Forelimb muscle (tissue), 1 donor: Measurements from ENCODE around the gene ITGAL. TPM values are rescaled to one million over a fixed set of nuclear protein-coding genes. Genes with fewer than 3 reads are reported as not detected.
"Not testable (repeated sequence)": the region's sequence is repeated elsewhere in the genome, so short reads cannot be mapped to it uniquely, and the experiment has no call there.

ENCODE experiments used
- DNase-seq: peaks from one replicate; pipeline ENCODE4 v3.0.0-alpha.2; 2013; ENCODE audit warnings: low read depth
- polyA plus RNA-seq: library from polyadenylated mRNA; unstranded; fragments of 120-200 nt; gene quantifications from one replicate; pipeline ENCODE4 v1.2.1, GENCODE V29; 2013; ENCODE audit not compliant: insufficient read length

Gene ITGAL
- polyA plus RNA-seq: 2.5 TPM

DNA sequence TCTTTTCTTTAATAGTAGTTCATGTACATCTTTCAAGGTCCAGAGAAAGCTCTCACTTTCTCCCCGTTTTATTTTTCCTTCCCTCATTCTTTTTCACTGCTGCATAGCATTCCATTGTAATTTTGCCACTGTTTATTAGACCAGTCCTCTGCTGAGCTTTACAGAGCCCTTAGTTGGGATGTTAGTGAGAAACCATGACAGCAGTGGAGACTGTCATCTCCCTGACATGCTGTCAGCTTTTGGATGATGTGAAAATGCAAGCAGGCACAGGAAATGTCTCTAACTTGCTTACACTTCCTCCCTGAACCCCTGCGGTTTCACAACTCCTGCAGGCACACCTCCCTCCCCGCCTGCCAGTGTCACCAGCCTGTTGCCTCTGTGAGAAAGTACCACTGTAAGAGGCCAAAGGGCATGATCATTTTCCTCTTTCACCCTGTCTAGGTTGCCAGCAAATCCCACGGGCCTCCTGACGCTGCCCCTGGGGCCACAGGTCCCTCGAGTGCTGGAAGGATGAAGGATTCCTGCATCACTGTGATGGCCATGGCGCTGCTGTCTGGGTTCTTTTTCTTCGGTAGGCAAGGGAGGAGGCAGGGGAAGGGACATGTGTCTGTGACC, at the start of gene ITGAL:
TSS of gene ITGAL (plus strand) at position 415 of the 615 bp plus-strand sequence. CDS start at position 511, 96 bp downstream.
- DNase-seq: peak; percentile 22

DNA sequence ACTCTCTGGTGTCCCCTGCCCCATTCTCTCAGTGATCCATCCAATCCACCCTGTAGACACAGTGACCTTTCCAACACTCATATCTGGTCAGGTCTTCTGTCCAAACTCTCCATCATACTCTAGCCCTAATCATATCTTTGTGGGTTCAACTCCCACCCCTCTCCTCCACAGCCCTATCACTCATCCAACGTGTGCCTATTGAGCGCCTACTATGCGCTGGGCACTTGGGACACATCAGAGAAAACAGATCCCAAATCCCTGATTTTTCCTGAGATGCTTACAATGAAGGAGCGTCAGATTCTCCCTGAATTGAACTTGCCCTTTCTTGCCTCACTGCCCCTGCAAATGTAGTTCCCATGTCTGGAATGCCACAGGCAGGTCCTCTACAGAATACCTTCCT, 44.5 kb upstream of the ITGAL start:
- no peak for DNase-seq

DNA sequence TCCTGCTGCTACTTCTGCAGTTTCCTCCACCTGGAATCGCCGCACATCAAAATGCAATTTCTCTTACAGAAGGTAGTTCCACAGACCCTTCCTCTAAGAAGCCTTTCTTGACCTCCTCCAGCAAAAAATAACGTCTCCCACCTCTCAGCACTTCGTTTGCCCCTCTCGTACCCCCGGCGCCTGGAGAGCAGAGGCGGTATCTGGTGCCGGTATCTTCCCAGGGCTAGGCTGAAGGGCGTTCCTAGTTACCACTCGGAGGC, 43.2 kb upstream of the ITGAL start:
- no peak for DNase-seq

- DNase-seq: peak; percentile 98
Measured at GRCh38 chr16:30429678-30430427, 42.7 kb upstream of the ITGAL start, which contains the start of gene DCTPP1. Gene DCTPP1, minus strand, starts transcription at chr16:30430030. Its CDS starts 50 bp downstream, at chr16:30429980.

- no peak for DNase-seq
Measured at GRCh38 chr16:30430428-30430970, 42.0 kb upstream of the ITGAL start.

GRCh38 chr16:30434852-30435251, 37.7 kb upstream of the ITGAL start:
- no peak for DNase-seq

DNA sequence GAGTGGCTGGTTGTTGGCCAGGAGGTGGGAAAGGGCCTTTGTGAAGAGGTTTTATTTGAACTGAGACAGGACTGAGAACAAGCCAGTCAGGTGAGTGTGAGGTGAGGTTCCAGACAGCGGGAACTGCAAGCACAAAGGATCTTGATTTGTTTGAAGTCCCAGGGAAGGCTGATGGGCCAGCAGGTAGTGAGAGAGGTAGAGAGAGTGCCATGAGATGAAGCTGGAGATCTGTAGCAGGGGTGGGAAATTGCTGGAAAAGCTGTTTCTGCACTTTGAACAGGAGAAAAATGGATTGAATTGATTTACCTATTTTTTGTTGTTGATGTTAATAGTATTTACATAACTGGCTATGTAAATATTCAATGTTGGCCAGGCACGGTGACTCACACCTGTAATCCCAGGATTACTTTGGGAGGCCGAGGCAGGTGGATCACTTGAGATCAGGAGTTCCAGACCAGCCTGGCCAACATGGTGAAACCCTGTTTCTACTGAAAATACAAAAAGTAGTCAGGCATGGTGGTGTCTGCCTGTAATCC, 35.0 kb upstream of the ITGAL start:
- DNase-seq: no peak

GRCh38 chr16:30438835-30439234, 33.7 kb upstream of the ITGAL start:
- no peak for DNase-seq

DNA sequence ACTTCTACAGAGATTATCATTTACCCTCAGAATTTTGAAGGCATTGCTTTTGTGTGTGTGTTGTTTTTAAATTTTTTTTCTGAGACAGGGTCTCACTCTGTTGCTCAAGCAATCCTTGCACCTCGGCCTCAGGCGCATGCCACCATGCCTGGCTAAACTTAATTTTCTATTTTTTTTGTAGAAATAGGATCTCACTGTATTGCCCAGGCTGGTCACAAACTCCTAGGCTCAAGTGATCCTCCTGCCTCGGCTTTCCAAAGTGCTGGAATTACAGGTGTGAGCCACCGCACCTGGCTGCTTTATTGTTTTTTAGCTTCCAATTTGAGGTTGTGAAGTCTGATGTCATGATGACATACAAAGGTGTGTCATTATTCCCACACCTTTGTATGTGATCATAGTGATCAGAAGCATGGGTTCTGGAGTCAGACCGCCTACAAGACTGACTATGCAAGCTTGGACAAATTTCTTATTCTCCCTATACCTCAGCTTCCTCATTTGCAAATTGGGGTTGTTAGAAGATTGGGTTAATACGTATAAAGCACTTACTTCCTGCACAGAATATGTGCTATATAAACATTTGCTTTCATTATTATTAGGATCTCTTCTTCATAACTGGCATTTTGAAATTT, 32.7 kb upstream of the ITGAL start:
- no peak for DNase-seq

DNA sequence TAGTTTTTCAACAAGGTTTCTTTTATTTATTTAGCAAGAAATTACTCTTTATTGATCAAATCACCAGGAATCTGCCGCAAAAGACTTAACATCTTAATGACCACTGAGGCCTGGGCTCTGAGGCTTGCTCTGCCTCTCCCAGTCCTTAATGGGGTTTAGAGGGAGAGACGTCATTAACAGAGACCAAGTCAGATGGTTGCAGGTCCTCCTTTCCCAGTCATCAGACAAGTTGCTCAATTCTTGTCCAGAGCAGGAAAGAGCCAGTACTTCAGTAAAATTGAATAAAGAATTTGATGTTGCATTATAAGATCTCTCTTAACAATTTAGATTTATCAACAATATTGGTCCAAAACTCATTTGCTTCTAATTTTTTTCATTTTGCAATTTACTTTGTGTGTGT, 28.9 kb upstream of the ITGAL start:
- DNase-seq: no peak

GRCh38 chr16:30444231-30445148, 28.1 kb upstream of the ITGAL start:
- no peak for DNase-seq

GRCh38 chr16:30445149-30445407, 27.5 kb upstream of the ITGAL start:
- no peak for DNase-seq

DNA sequence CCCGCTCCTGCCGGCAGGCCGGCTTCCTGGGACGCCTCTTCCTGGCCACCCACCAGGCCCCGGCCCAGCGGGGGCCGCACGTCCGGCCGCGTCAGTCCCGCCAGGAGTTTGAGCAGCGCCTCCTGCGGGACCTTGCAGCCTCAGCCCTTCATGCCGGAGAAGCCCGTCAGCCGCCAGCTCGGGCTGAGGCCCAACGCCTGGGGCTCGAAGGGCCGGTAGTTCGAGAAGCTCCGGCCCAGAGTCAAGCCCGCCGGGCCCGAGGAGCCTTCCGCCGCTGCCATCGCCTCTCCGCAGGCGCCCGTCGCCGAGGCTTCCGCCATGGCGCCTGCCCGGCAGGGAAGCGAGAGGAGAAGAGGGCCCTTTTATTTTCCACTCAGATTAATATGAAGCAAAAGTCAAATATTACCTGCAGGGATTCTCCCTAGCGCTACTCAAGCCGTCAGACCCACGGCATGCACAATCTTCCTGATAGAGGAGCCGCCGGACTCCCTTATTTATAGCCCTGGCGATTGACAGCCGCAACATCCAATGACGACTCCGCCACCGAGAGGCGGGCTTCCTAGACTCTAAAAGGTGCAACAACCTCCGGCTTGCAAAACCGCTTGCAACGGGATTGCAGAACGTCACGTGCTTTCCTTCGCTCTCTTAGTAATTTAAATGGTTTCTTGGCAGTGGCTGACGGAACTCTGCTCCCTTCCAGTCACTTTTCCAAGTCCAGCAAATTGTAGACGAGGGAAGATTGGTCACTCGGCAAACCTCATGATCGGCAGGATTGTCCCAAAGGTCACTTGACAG, 26.9 kb upstream of the ITGAL start, which contains the start of gene SEPHS2:
TSS of gene SEPHS2 (minus strand) at position 467 of the 795 bp plus-strand sequence. CDS start at position 320, 147 bp downstream.
- peak; percentile 90 for DNase-seq

- DNase-seq: no peak
Measured at GRCh38 chr16:30446203-30446595, 26.3 kb upstream of the ITGAL start.

DNA sequence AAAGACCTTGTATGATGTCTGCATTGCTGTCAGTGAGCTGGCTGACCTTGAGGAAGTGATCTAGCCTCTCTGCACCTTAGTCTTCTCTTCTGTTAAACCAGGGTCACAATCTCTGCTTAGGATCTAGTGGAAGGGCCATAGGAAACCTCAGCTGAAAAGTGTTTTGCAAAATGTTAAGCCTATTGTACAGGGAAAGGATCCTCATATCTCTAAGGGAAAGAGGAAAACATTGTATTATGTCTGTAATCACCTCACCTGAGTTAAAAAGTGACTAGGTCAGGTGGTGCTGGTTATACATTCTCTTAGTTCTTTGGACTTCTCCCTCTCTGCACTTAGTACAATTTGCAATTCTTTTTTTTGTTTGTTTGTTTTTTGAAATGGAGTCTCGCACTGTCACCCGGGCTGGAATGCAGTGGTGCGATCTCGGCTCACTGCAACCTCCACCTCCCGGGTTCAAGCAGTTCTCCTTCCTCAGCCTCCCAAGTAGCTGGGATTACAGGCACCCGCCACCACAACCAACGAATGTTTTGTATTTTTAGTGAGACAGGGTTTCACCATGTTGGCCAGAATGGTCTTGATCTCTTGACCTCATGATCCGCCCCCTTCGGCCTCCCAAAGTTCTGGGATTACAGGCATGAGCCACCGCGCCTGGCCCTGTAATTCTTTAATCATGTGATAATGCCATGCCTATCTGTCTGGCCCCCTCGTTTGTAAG, 24.9 kb upstream of the ITGAL start:
- no peak for DNase-seq

- DNase-seq: no peak
Measured at GRCh38 chr16:30449116-30449435, 23.5 kb upstream of the ITGAL start.

- not testable (repeated sequence) for DNase-seq
Measured at GRCh38 chr16:30452709-30453580, 19.6 kb upstream of the ITGAL start.

GRCh38 chr16:30456302-30456701, 16.2 kb upstream of the ITGAL start:
- DNase-seq: no peak

- no peak for DNase-seq
Measured at GRCh38 chr16:30457256-30457655, 15.3 kb upstream of the ITGAL start.
